SU-DHL-6 (cell line): ENCODE data around the gene NRBF2.

ENCODE experiments used
- H2AFZ ChIP-seq: fragments of 200-600 bp; sonication (generic); 2 replicates; pipeline ENCODE4 v1.6.1; 2014; ENCODE audit warnings: low read depth, mild to moderate bottlenecking, moderate library complexity, mixed read lengths, antibody characterized with exemption, low read length; ENCODE audit not compliant: severe bottlenecking
- H3F3A ChIP-seq: fragments of 200-600 bp; shearing (Covaris generic); 2 replicates; pipeline ENCODE4 v1.6.0; 2016; ENCODE audit warnings: antibody characterized with exemption, mild to moderate bottlenecking; ENCODE audit not compliant: insufficient read depth
- H3K27ac ChIP-seq: fragments of 200-600 bp; sonication (generic); 2 replicates; pipeline ENCODE4 v1.5.1; 2016; ENCODE audit warnings: low read depth, mild to moderate bottlenecking, low read length, moderate library complexity, mixed read lengths
- H3K27me3 ChIP-seq: fragments of 200-600 bp; sonication (generic), shearing (Covaris generic); 2 replicates; pipeline ENCODE4 v1.6.0; 2014; ENCODE audit warnings: mild to moderate bottlenecking, low read length
- H3K36me3 ChIP-seq: fragments of 200-600 bp; sonication (generic); 2 replicates; pipeline ENCODE4 v1.6.1; 2014; ENCODE audit warnings: mild to moderate bottlenecking, low read length, mixed read lengths
- H3K4me2 ChIP-seq: fragments of 300-600, 200-600 bp; shearing (Covaris generic), sonication (generic); 2 replicates; pipeline ENCODE4 v1.6.0; 2014; ENCODE audit warnings: low read length, low read depth, mild to moderate bottlenecking; ENCODE audit not compliant: poor library complexity, severe bottlenecking
- H3K4me3 ChIP-seq: fragments of 200-600 bp; sonication (generic); 2 replicates; pipeline ENCODE4 v1.5.1; 2014; ENCODE audit warnings: antibody characterized with exemption, low read length, mild to moderate bottlenecking, mixed read lengths; ENCODE audit not compliant: insufficient read depth, poor library complexity, severe bottlenecking
- H3K79me2 ChIP-seq: fragments of 200-600 bp; sonication (generic); 2 replicates; pipeline ENCODE4 v1.6.1; 2014; ENCODE audit warnings: mild to moderate bottlenecking, low read length, moderate library complexity; ENCODE audit not compliant: insufficient read depth
- H3K9ac ChIP-seq: fragments of 200-600 bp; sonication (generic); 2 replicates; pipeline ENCODE4 v1.7.0; 2014; ENCODE audit warnings: mild to moderate bottlenecking, low read length
- H3K9me2 ChIP-seq: fragments of 200-600 bp; sonication (generic); replicated peaks from 2 replicates; pipeline ENCODE4 v1.6.1; 2014; ENCODE audit warnings: low read length; ENCODE audit not compliant: insufficient read depth
- H3K9me3 ChIP-seq: fragments of 200-600 bp; sonication (generic); 2 replicates; pipeline ENCODE4 v1.6.1; 2014; ENCODE audit warnings: low read length, mixed read lengths; ENCODE audit not compliant: insufficient read depth
- H4K20me1 ChIP-seq: fragments of 200-600 bp; sonication (generic); 2 replicates; pipeline ENCODE4 v1.6.1; 2014; ENCODE audit warnings: low read depth, mild to moderate bottlenecking, antibody characterized with exemption, low read length, moderate library complexity, mixed read lengths
- CTCF ChIP-seq: fragments of 200-600 bp; sonication (generic); IDR thresholded peaks from one replicate; pipeline ENCODE4 v1.5.1; 2017; ENCODE audit warnings: antibody characterized with exemption, mild to moderate bottlenecking, low read length, moderate library complexity; ENCODE audit not compliant: insufficient read depth, poor library complexity, severe bottlenecking
- EZH2phosphoT487 ChIP-seq: fragments of 200-600 bp; sonication (generic), shearing (Covaris generic); conservative IDR thresholded peaks from 2 replicates; pipeline ENCODE4 v1.6.1; 2018; ENCODE audit warnings: mild to moderate bottlenecking, antibody characterized with exemption, low read length, moderate library complexity, mixed read lengths

NRBF2 gene

DNA sequence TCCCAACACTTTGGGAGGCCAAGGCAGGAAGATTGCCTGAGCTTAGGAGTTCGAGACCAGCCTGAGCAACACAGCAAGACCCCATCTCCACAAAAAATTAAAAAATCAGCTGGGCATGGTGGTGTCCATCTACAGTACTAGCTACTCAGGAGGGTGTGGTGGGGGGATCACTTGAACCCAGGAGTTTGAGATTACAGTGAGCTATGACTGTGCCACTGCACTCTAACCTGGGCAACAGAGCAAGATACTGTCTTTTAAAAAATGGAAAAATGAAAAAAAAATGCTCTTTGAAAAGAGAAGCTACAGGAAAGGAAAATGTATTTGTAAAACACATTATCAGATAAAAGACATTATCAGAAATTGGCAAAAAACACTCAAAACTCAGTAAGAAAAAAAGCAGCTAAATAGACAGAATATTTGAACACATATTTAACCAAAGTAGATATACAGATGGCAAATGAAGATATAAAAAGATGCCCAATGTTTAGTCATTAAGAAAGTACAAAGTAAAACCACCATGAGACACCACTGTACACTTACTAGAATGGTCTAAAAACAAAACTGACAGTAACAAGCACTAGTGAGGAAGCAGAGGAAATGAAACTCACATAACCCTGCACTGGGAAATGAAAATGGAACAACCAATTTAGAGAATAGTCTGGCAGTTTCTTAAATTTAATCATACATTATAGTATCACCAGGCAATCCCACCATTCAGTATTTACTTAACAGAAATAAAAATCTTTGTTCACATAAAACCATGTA is 40.5 kb downstream of the NRBF2 start:
- Histone ChIP-seq H3K27ac (peak overlapping the region; percentile 6; the same call in 1 of the 2 replicates), H3K4me3 (no peak overlapping the region), H4K20me1 (no peaks in the 10 kb centered on the region), H3K9ac (no peak overlapping the region), H3K9me3 (no peaks in the 10 kb centered on the region), H3K79me2 (no peaks in the 10 kb centered on the region; the same call in 1 of the 2 replicates), H2AFZ (no peak overlapping the region), H3F3A (peaks cover 13% of the 10 kb centered on the region; the same call in 1 of the 2 replicates), H3K27me3 (no peaks in the 10 kb centered on the region), H3K4me2 (peak overlapping the region; percentile 18), H3K36me3 (peaks cover 48% of the 10 kb centered on the region), H3K9me2 (no peaks in the 10 kb centered on the region)
- TF ChIP-seq EZH2phosphoT487: no peak
- TF ChIP-seq CTCF: no peak

GRCh38 chr10:63175534-63175933 is 42.4 kb downstream of the NRBF2 start:
- H3F3A ChIP-seq: peaks cover 13% of the 10 kb centered on the region; the same call in 1 of the 2 replicates
- H2AFZ ChIP-seq: no peak overlapping the region
- no peaks in the 10 kb centered on the region for H3K9me3 ChIP-seq
- no peaks in the 10 kb centered on the region for H3K9me2 ChIP-seq
- H3K36me3 ChIP-seq: peaks cover 45% of the 10 kb centered on the region
- no peak overlapping the region for H3K4me2 ChIP-seq
- H3K9ac ChIP-seq: no peak overlapping the region
- TF ChIP-seq EZH2phosphoT487: no peak
- no peak for TF ChIP-seq CTCF
- H3K27me3 ChIP-seq: no peaks in the 10 kb centered on the region
- H3K4me3 ChIP-seq: no peak overlapping the region
- no peaks in the 10 kb centered on the region; the same call in 1 of the 2 replicates for H3K79me2 ChIP-seq
- no peak overlapping the region for H3K27ac ChIP-seq
- H4K20me1 ChIP-seq: no peaks in the 10 kb centered on the region

GRCh38 chr10:63192826-63193225 is 59.7 kb downstream of the NRBF2 start:
- Histone ChIP-seq H3K79me2 (no peaks in the 10 kb centered on the region), H3F3A (0 out of 2 replicates have a peak, but pooled peaks cover 7% of the 10 kb centered on the region), H3K9ac (no peak overlapping the region), H3K27me3 (no peaks in the 10 kb centered on the region), H4K20me1 (no peaks in the 10 kb centered on the region), H3K4me3 (no peak overlapping the region), H3K27ac (no peak overlapping the region), H3K36me3 (peaks cover 37% of the 10 kb centered on the region; the same call in 1 of the 2 replicates), H3K4me2 (no peak overlapping the region), H2AFZ (no peak overlapping the region), H3K9me3 (no peaks in the 10 kb centered on the region), H3K9me2 (no peaks in the 10 kb centered on the region)
- TF ChIP-seq EZH2phosphoT487 (no peak), CTCF (no peak)
